Stimulated activated CD4-positive, alpha-beta T cell treated with anti-CD3 and anti-CD28 coated beads, Interleukin-1b, Interleukin-23, amount 100 ng/mL, for 1 hour (primary cell): Measurements from ENCODE around the gene ZBTB40.

Experiments
- DNase-seq, 2 donors: peaks; one replicate each; pipeline ENCODE4 v3.0.0-alpha.2; 2020; ENCODE audit warnings: low read depth in 2 of 2

The ZBTB40 gene

DNA sequence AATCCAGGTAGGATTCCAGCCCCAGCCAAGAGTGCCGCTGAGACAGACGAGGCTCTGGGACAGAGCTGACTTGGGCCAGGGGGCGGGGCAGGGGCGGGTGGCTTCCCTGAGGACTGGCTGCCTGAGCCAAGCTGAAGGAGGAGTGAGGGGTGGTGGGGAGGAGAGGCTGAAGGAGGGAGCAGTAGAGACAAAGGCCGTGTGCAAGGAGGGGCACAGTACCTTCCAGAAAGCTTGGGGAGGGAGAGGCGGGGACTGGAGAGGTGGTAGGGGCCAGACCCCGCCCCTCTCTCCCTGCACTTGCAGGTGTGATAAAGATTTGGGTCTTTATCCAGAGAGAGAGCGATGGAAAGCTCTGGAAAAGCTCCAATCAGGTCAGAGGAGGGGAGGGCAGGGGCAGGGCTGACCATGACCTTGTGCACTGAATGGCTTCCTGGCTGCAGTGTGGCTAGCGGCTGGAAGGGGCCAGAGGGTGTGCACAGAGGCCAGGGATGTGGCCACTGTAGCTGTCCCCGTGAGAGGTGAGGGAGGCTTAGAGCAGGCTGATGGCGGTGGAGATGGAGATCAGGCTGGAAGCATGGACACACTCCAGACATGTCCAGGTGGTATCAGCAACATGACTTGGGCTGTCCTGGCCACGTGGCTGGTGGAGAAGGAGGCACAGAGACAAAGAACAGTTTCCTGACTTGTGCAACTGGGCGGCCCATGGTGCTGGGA, 104.9 kb downstream of the ZBTB40 start:
- DNase-seq, result no peak

DNA sequence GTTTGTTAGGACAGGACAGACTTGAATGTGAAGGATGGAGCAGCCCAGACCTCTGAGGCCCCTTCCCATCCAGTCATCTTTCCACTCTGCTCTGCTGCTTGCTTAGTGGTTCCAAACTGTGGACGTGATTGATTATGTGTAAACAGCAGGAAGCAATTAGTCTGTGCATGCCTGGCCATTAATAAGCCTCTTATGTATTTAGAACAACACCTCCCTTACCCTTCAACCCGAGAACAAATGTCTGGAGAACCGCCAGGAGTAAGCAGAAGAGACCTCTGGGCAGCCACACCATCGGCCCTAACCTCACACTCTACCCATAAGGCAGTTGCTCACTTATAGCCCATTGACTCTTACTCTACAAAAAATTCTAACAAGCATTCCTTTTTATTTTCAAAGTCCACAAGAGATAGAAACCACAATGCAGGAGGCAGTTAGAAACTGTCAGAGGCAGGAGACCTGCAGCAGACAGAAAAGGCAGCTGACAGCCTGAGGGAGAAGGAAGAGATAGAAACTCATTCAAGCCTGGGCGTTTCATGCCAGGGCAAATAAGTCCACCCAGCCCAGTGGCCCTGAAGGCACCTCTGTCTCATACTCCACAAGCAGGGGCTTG, 105.8 kb downstream of the ZBTB40 start:
- DNase-seq, result no peak

DNA sequence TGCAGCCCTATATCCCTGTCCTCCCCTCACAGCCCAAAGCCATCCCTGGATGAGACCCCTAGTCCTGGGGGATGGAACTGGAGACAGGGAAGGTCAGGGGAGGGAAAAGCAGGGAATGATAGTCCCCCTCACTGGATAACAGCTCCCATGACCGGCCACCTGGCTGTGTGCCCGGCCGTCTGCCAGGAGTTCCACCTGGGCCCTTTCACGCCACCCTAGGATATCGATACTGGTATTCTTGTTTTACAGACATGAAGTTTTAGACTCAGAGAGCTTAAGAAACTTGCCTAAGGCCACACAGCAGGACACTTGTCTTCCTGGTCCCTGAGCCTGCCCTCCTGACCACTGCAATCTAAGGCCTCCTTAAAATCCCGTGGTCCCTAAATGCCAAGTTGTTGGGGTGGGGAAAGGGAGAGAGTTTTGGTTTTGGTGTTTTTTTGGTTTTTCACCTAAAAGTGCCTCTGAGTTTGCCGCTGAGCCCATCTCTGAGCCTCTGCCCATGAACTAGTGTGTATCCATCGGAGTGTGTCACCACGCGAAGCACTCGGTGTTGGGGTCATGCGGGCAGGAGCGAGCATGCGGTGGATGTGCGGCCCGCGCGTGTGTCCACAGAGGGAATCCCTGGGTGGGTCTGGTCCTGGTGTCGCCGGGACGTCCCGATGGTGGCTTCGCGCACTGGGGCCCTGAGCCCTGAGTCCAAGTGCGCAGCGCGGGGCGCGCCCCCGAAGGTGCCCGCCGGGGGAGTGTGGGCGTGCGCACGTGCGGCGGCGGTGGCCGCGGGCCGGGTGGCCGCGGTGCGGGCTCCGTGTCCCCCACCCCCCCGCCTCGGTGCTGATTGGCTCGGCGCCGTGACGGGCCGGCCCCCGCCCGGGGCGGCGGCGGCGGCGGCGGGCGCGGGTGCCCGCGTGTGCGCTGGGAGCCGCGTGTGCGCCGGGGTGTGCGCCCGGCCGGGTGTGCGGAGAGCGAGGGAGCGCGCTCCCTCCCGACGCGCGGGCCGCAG, 111.2 kb downstream of the ZBTB40 start, which contains the start of gene EPHA8:
EPHA8 (plus strand) TSS at position 906 of the 1,000 bp plus-strand sequence. CDS start 147 bp downstream, outside the sequence.
- no peak for DNase-seq

DNA sequence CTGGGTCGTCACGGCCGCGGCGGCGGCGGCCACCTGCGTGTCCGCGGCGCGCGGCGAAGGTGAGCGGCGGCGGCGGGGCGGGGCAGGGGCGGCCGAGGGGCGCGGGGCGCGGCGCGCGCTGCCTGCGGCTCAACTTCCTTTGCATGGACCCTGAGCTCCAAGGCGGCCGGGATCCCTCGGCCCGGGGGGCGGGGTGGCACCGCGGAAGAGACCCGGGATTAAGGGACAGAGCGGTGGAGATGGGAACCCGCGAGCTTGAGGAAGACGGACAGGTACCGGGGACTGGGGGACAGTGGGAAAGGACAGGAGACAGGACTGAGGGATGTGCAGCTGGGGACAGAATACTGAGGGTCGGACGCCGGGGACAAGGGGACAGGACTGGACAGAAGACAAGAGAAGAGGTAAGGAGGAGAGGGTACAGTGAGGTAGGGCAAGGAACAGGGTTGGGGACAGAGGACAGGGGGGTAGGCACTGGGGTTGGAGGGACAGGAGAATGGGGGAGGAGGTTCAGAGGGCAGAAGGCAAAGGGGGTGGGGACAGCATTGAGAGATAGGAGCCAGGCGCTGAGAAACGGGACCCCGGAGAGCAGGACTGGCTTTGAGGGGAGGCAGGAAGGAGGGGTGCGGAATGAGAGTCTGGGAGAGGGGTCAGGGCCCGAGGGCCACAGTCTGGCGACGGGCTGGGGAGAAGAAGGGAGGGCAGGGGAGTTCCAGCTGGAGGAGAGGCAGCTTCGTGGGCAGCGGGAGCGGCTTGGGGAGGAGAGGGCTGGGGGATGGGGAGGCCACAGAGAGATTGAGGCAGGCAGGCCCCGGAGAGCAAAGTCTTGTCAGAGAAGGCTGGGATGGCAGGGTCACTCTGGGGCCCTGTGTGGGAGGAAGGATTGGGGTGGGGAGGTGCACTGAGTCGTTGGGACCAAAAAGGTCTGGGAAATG, 112.3 kb downstream of the ZBTB40 start:
- DNase-seq, result no peak

DNA sequence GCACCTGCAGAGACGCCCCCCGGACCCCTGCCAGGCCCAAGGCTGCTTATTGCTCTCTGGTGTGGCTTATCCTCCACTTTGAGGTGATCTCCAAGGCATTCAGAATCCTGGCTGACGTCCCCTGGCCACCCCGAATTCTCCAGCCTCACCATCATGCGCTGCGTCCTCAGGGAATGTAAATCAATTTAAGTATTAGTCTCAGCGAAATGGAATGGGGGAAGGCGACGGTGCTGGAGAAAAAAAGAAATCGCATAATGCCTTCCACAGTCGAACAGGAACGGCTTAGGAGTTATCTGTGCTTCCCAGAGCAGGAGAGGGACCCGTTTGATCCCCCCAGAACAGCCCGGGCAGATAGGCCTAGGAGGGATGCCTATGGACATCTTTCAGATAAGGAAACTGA, 114.5 kb downstream of the ZBTB40 start:
- DNase-seq, result no peak

DNA sequence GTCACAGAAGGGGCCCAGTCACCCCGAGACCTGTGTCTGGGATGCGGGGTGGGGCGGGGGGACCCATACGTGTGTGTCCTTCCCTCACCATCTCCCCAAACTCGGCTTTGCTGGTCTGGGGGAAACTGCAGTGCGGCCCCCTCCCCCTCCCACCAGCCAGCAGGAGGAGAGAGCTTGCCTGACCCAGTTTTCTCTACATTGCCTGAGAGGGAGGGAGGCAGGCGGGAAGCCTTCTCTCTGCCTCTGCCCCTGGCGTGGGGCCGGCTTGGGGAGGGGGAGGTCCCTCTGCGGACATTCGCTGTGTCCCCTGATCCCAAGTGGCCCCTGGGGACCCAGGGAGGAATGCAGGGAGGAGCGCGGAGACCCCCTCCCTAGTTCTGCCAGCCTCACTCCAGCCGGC, 115.5 kb downstream of the ZBTB40 start:
- DNase-seq, result no peak

DNA sequence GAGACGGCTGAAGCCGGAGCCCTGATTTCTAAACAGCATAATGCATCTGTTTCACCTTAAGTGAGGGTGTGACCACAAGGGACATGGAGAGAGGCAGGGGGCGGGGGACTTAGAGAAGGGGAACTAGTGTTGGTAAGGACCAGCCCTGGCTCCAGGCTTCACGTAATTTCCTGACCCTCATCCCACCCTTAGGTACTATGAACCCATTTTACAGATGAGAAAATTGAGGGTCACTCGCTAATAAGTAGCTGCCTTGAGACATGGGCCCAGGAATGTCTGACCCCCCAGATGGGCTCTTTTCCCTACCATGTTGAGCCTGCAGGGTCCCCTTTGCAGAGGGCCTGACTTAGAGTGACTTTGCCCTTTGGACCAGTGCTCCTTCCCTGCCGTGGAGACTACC, 116.3 kb downstream of the ZBTB40 start:
- no peak for DNase-seq

DNA sequence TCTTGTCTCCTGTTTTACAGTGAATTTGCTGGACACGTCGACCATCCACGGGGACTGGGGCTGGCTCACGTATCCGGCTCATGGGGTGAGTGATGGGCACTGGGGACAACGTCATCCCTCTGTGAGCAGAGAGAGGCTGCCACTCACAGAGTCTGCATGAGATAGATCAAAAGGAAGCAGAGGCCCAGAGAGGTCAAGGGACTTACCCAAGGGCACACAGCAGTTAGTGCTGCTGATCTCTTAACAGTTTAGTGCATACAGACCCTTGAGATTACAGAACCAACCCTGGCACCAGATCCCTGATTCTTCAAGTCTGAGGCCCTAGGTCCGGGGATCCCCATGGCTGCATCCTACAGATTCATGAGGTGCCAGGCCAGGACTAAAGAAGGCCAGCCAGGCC, 117.6 kb downstream of the ZBTB40 start:
- no peak for DNase-seq

DNA sequence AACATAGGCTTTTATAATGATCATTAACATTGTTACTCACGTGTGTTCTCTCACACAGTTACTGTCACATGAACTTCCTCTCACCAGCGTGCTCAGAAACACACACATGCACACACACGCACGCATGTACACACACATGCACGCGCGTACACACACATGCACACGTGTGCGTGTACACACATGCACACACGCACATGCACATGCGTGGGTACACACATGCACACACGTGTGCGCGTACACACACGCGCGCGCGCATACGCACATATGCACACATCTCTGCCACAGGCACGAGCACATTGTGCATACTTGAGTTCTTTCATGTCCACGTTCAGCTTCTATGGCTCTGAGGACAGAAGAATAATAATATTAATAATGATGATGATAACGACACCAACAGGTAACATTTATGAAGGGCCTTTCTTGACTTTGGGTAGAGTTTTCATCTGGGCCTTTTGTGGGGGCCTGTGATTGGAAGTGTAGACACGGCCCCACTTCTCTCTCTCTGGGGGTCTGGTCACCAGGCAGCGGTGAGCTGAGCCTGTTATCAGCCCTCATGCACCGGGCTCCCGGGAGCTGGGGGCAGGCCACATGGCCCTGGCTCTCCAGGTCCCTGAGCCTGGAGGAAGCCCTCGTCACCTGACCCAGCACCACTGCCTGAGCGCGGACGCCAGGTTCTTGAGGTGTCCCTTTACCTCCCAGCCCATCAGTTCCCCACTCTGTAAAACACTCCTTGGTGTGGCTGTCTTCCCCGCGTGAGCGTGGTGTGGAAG, 118.7 kb downstream of the ZBTB40 start:
- no peak for DNase-seq

DNA sequence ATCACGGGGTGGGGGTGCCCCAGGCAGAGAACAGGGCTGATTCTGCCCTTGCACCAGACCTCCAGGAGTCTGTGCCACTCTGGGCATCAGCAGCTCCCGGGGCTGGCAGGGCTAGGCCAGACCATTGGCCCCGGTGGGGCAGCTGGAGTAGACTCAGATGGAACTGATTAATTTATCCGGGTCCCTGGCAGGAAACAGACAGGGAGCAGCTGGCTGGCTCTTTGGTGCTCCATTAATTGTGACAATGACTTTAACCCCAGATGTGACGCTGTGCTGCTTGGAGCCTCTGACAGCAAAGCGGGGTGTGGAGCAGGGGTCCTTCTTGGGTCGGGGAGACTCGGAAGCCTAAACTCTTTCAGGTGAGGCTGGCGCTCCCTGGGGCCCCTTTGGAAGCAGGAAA, 121.2 kb downstream of the ZBTB40 start:
- no peak for DNase-seq

DNA sequence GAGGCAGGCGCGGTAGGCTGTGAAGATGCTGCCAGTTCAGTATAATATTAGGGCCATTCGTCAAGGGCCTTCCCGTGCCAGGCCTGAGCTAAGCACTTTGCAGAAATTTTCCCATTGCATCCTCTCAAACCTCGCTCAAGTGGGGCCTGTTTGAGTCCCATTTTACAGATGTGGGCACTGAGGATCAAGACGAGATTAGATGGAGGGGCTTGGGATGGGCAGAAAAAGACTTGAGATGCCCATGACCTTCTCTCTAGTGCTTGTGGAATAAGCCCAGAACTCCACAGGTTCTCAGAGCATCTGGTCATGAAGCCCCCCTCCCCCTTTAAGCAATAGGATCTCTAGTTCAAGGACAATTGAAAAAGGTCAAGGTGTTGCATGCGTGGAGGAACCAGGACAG, 121.6 kb downstream of the ZBTB40 start:
- no peak for DNase-seq

DNA sequence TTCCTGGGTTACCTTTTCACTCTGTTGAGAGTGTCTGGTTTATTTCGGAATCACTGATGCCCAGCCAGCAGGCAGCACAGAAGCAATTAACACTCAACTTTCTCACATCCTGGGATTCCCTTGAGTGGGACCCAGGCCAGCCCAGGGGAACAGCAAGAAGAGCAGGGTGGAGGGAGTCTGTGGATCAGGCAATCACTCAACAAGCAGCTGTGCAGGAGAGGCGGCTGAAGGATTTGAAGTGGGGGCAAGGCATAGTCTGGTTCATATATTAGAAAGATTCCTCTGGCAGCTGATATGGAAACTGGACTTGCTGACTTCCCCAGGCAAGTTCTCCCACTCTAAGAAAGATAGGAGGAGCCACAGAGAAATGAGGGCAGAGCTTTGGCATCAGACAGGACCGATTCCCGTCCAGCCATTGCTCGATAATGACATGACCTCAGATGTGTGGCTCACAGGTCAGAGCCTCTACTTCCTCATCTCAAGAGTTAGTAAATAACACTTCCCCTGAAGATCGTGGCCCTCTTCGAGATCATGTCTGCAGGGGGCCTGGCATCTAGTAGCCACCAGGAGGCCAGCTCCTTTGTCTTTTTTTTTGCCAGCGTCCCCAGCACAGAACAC, 124.0 kb downstream of the ZBTB40 start:
- no peak for DNase-seq

DNA sequence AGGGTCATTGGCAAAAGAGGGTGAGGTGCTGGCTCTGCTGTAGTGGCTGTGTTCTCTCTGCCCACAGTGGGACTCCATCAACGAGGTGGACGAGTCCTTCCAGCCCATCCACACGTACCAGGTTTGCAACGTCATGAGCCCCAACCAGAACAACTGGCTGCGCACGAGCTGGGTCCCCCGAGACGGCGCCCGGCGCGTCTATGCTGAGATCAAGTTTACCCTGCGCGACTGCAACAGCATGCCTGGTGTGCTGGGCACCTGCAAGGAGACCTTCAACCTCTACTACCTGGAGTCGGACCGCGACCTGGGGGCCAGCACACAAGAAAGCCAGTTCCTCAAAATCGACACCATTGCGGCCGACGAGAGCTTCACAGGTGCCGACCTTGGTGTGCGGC, 124.5 kb downstream of the ZBTB40 start:
- no peak for DNase-seq

DNA sequence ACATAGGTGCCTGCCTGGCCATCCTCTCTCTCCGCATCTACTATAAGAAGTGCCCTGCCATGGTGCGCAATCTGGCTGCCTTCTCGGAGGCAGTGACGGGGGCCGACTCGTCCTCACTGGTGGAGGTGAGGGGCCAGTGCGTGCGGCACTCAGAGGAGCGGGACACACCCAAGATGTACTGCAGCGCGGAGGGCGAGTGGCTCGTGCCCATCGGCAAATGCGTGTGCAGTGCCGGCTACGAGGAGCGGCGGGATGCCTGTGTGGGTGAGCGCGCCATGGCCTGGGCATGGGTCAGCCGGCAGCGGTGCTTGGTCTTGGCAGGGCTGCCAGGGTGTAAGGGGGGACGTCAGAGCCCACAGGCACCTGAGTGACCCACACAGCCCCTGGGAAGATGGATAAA, 125.0 kb downstream of the ZBTB40 start:
- no peak for DNase-seq

DNA sequence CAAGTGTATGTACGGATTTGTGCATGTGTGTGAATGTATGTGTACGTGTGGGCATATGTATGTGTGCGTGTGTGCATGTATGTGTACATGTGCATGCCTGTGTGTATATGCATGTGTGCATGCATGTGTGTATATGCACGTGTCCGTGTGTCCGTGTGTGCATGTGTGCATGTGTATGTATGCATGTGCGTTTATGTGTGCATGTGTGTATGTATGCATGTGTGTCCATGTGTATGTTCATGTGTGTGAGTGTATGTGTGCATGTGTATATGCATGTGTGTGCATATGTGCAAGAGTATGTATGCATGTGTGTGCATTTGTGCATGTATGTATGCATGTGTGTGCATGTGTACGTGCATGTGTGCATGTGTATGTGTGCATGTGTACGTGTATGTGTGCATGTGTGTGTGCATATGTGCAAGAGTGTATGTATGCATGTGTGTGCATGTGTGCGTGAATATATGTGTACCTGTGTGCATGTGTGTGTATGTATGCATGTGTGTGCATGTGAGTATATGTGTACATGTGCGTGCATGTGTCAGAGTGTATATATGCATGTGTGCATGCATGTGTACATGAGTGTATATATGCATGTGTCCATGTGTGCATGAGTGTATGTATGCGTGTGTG, 127.2 kb downstream of the ZBTB40 start:
- DNase-seq, result no peak

DNA sequence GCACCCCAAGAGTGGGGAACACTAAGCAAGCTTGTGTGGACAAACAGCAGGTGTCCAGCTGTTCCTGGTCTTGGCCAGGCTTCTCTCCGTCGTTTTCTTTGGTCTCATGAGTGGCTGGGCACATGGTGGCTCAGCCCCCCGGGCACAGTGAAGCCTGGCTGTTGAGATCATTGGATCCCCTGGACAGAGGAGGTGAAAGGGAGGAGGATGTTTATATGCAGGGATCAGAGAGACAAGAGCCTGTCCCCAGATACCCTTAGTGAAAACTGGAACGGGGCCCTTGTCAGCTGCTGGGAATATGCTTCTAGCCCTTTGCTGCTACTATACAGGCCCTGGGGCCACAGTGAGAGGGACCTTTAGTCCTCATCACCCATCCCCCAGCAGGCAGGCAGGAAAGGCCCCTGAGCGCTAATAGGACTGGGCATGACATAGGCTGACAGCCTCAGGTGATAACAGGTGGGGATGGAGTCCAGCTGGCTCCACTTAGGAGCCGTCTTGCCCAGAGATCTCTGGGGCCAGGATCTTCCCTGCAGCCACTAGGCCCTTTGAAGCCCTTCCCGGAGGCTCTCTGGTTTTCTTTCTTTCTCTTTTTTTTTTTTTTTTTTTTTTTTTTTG, 128.0 kb downstream of the ZBTB40 start:
- DNase-seq, result no peak
